Measurements from ENCODE around the gene HDAC11.
"Not testable (repeated sequence)": the region's sequence is repeated elsewhere in the genome, so short reads cannot be mapped to it uniquely, and the experiment has no call there.

HDAC11 gene

DNA sequence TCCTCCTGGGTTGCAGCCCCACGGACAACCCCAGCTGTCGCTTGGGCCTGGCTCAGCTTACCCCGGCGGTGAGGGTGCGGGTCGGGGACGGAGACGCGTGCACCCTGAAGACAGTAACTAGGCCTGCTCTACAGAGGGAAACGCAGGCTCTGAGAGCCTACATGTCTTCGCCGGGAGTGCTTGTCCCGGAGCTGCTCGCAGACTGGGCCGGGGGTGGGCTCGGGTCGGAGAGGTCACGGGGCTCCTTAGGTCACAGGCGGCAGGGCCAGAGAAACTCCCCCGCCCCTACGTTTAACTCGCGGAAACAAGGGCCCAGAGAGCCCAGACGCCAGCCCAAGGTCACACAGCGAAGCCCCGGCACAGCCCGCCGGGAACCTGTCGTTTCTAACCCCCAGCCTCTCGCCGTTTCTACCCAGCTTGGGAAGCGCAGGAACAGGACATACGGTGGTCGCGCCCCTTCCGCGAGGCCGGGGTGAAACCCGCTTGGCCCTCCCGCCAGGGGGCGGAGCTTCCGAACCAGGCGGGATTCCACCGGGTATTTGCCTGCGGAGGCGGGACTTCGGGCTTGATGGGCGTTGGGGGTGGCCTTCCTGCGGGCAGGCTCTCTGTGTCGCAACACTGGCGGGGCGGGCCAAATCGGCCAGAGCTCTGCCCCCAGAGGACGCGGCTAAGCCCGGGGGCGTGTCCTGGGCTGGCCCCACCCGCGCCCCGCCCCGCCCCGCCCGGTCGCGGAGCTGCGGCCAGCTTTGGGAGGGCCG is at the start of gene HDAC11:
Gene HDAC11 (plus strand): TSS at position 725 of the 758 bp plus-strand sequence. CDS start 42 bp downstream, outside the sequence.
- peak; percentile 95 for DNase-seq

DNA sequence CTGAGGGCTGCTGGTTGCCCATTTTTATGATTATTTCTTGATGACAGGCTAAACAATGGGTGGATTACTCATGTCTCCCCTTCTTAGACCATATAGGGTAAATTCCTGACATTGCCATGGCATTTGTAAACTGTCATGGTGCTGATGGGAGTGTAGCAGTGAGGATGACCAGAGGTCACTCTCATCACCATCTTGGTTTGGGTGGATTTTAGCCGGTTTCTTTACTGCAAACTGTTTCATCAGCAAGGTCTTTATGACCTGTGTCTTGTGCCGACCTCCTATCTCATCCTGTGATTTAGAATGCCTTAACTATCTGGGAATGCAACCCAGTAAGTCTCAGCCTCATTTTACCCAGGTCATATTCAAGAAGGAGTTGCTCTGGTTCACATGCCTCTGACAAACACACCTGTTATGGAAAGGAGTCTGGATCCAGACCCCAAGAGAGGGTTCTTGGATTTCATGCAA is 49.7 kb upstream of the HDAC11 start:
- DNase-seq = not testable (repeated sequence)

DNA sequence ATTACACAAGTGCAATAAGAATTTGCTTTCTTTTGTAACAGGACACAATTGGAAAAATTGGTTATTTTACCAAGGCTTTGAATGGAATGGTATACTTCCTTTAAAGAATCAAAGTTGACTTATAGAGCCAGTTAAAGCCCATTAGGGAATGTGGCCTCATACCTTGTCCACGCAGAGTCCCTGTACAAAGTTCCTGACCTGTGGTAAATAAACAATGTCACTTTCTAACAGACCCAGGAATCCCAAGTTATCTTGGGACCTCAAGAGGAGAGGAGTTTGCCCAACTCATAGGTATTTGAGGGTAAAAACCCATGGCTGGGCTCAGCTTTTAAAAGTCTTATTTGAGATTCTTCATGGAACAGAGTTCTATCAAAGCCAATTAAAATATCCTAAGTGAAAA is 48.0 kb upstream of the HDAC11 start:
- no peak for DNase-seq

DNA sequence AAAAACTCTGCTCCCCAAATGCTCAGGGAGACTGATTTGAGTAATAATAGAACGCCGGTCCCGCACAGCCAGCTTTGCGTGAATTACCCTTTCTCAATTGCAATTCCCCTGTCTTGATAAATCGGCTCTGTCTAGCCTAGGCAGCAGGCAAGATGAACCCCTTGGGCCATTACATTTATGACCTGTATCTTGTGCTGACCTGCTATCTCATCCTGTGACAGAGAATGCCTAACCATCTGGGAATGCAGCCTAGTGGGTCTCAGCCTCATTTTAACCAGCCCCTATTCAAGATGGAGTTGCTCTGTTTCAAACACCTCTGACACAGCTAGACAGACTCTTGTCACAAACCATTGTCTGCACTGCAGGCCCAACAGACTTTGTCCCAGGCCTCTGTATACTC is 46.2 kb upstream of the HDAC11 start:
- DNase-seq = no peak

DNA sequence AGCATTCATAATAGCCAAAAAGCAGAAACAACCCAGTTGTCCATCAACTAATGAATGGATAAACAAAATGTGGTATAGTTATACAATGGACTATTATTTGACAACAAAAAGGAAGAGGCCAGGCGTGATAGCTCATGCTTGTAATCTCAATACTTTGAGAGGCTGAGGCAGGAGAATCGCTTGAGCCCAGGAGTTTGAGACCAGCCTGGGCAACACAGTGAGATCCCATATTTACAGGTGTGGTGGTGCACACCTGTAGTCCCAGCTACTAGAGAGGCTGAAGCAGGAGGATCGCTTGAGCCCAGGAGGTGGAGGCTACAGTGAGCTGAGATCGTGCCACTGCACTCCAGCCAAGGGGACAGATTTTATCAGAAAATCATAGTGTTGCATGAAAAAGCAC is 43.9 kb upstream of the HDAC11 start:
- not testable (repeated sequence) for DNase-seq

GRCh38 chr3:13440204-13440817 is 39.8 kb upstream of the HDAC11 start:
- DNase-seq = no peak

DNA sequence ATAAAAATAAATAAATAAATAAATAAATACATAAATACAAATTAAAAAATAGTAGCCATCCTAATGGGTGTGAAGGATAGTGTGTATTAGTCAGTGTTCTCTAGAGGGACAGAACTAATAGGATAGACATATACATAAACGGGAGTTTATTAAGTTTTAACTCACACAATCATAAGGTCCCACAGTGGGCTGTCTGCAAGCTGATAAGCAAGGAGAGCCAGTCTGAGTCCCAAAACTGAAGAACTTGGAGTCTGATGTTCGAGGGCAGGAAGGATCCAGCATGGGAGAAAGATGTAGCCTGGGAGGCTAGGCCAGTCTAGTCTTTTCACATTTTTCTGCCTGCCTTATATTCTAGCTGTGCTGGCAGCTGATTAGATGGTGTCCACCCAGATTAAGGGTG is 37.2 kb upstream of the HDAC11 start:
- DNase-seq = not testable (repeated sequence)

DNA sequence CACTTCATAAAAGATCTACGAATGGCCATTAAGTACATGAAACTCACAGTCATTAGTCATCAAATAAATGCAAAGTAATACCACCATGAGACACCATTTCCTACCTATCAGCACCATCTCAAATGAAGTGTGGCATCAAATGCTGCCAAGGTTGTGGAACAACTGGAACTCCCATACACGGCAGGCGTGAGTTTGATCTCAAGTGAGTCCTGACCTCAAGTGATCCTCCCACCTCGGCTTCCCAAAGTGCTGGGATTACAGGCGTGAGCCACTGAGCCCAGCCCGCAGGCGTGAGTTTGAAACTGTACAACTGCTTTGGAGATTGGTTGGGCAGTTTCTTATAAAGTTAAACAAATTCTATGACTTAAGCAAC is 28.8 kb upstream of the HDAC11 start:
- no peak for DNase-seq

GRCh38 chr3:13452490-13453335 is 27.4 kb upstream of the HDAC11 start:
- peak; percentile 43 for DNase-seq

GRCh38 chr3:13455644-13456043 is 24.5 kb upstream of the HDAC11 start:
- DNase-seq = no peak

DNA sequence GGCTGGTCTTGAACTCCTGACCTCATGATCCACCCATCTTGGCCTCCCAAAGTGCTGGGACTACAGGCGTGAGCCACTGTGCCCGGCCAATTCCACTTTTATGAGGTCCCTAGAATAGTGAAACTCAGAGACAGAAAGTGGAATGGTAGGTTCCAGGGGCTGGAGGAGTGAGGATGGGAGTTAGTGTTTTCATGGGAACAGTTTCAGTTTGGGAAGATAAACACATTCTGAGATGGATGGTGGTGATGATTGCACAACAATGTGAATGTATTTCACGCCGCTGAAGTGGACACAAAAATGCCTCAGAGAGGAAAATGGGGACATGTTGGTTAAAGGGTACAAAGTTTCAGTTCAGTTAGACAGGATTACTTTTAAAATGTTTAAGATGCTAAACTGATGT is 22.5 kb upstream of the HDAC11 start:
- DNase-seq = no peak

GRCh38 chr3:13459605-13460340 is 20.3 kb upstream of the HDAC11 start:
- no peak for DNase-seq

GRCh38 chr3:13460341-13460736 is 19.8 kb upstream of the HDAC11 start:
- no peak for DNase-seq

DNA sequence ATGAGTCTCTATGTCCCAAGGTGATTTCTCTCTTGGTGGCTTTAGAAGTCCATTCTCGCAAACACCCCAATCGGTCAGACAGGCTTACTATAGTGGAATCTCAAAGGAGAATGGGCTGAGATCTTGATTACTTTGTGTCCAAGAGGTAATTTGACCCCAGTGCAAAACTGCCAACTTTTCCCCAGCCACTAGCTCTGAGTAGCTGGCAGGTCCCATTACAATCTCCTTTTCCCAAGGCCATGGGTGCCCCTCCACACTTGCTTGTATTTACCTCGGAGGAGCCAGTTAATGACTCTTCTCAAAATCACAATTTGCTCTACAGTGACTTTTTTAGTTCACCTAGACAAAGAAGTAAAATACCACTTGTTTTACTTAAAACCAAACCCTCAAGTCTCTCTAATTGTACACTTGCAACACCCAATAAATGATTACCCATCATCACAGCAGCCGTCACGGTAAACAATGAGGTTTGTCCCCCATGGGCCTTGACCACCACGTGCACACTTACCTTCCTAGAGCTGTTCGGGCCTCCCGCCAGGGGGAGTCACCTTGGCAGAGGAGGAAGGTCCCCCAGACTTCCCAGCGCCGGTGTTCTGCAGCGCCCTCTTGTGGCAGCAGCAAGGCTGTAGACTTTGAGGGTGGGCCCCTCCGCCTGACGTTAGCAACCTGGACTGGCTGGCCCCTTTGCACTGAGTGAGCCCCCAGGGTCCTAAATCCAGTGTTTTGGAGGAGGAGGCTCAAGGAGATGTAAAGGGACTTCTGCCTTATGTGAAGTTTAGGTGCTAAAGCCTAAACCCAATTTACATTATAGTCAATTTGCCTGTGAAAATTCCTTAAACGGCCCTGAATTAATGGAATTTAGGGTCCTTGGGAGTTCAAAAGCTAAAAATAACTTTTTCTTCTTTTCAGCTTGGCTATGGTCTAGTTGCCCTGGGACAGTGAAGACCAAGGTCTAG is 18.7 kb upstream of the HDAC11 start:
- peak; percentile 72 for DNase-seq

DNA sequence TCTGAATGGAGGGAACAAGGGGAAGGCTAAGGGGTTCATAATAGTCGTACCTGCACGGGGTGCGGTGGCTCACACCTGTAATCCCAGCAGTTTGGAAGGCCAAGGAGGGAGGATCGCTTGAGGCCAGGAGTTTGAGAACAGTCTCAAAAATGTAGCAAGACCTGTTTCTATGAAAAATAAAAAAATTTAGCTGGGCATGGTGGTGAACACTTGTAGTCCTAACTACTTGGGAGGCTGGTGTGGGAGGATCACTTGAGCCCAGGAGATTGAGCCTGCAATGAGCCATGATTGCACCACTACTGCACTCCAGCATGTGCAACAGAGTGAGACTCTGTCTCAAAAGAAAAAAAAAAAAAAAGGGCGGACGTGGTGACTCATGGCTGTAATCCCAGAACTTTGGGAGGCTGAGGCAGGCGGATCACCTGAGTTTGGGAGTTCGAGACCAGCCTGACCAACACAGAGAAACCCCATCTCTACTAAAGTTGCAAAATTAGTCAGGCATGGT is 17.9 kb upstream of the HDAC11 start:
- DNase-seq = no peak

- no peak for DNase-seq
Observed at GRCh38 chr3:13462822-13463221, 17.3 kb upstream of the HDAC11 start.

DNA sequence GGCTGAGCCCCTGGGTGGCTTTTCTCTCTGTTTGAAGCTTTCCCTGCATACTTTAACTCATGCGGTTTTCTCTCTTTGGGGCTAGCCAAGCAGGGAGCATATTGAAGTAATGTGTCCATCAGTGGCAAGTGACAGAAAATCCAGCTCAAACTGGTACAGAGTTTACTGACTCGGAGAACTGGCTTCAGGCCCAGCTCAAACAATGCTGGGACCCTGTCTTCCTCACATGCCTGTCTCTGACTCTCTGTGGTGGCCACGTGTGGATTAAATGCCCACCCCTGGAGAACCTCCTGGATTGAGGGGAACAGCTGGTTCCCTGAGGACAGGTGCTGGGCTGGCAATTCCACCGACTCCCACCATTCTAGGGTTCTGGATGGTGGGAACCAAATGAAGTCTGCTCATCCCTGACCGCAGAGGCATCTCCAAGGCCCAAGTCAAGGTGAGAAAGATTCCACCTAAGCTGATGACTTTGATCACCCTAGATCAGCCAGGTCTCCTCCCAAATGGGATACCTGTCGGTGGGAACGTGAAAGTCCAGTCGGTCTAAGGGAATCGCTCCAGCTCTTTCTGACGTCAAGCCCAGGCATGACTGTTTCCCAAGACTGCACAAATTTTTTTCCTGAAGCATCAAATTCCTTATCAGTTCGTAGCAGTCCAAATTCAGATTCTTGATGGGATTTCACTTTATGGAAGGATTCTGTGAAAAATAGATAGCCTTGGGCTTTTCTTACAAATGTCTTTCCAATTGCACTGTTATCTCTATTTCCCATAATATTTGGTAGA is 16.3 kb upstream of the HDAC11 start:
- no peak for DNase-seq

DNA sequence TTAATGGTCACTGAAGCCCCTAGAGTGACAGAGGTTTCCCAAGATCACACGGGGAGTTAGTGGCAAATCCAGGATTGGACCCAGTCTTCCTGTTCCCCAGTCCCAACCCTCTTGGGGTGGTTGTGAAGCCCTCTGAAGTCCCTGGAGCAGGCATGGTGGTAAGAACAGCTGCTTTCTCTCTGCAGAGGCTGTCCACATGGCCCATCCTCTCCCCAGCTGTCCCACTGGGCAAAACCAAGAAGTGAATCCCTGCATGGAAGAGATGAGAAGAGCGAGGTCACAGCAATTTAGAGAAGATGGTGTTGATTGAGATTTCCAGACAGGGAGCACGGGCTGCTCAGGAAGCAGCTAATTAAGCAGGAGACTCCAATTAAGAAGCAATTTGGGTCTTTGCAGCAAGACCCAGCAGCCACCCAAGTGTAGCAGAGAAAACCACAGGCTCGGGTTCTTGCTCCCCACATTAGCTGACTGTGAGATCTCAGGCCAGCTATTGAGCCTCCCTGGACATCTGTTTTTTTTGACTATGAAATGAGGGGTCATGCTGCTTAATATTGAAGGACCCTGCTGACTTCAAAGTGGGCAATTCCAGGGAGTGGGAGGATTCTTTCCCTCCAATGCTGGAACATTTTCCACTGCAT is 14.8 kb upstream of the HDAC11 start:
- DNase-seq = no peak

GRCh38 chr3:13466781-13467180 is 13.3 kb upstream of the HDAC11 start:
- no peak for DNase-seq
